ENCODE measurements around the gene ISL1. TPM values are rescaled to one million over a fixed set of nuclear protein-coding genes. Genes with fewer than 3 reads are reported as not detected.

Gene ISL1
- total RNA-seq, 1 experiment from 2014 or later, result 0.36 TPM

GRCh38 chr5:51380603-51381207, 2.5 kb upstream of the ISL1 start:
- no peaks in the 10 kb centered on the region for H3K9me3 ChIP-seq (ENCODE audit: control insufficient read depth, insufficient read depth, low read depth, low read length)
- intact Hi-C loops (cut with micrococcal nuclease; ENCODE audit: unreplicated experiment) (loop anchor here (10.0 kb wide), 1 partner anchor 416 kb away; no protein-coding TSS in a partner anchor), in situ Hi-C loops (cut with HindIII; ENCODE audit: low pct_unique_long_range_greater_than_20kb, low sequenced_read_pairs) (no loop called here)
- CTCF ChIA-PET, result no interaction called here
- no TSS peak for BruUV-seq (replicated peaks)
- TF ChIP-seq CTCF (IDR thresholded peaks at IDR 0.05), result peak; percentile 74; the same call in 1 of the 2 replicates
- TF ChIP-seq REST (IDR thresholded peaks at IDR 0.05; ENCODE audit: insufficient read depth in 1 of 2, low read depth in 2 of 2, low read length in 1 of 2), result no peak
- H3K27ac ChIP-seq (ENCODE audit: low read length), result no peak overlapping the region
- POLR2A ChIA-PET, result no interaction called here
- DNase-seq (ENCODE audit: low read depth, low spot score), result no peak
- peaks cover 74% of the 10 kb centered on the region for H3K27me3 ChIP-seq (ENCODE audit: control insufficient read depth, insufficient read depth, low read length)
- H3K4me1 ChIP-seq (ENCODE audit: control insufficient read depth, insufficient read depth, low read length), result peaks cover 21% of the 10 kb centered on the region
- no peak for ATAC-seq
- no peak overlapping the region; a peak in 1 of 4 replicates for H3K4me3 ChIP-seq (ENCODE audit: low read depth in 2 of 2, low read length in 2 of 2)
- no peaks in the 10 kb centered on the region for H3K36me3 ChIP-seq (ENCODE audit: control insufficient read depth, insufficient read depth, low read length)

DNA sequence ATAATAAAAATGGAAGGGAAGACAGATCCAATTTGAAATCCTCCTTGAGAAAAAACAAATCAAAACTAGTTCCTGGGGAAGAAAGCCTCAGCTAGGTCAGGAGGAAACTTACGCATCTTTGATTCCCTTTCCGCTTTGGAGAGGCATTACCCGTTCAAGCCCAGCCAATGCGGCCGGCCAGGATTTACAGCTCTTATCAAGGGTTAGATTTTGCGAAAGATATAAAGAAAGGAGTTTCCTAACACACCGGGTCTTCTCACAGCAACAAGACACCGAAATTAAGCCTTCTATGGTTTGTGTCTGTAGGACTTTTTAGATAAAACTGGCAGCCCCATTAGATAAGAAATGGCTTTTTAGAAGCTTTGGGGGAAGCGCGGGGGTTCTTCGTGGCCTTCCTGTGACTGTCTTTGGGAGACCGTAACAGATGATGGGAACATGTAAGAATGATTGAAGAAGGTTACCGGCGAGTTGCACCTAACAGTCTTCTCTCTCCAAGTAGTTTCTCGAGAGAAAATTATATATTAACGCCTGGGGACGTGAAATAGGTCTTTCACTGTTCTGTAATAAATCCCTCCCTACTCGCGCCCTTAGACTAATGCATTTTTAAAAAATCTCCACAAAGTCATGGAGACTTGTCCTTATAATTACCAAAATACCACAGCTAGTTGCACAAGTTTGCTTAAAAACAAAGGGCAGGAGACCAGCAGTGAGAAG, 1.3 kb upstream of the ISL1 start:
- Histone ChIP-seq H3K27ac (ENCODE audit: low read length) (no peak overlapping the region), H3K9me3 (ENCODE audit: control insufficient read depth, insufficient read depth, low read depth, low read length) (no peaks in the 10 kb centered on the region), H3K4me3 (ENCODE audit: low read depth in 2 of 2, low read length in 2 of 2) (peak overlapping the region; percentile 38 to 57), H3K36me3 (ENCODE audit: control insufficient read depth, insufficient read depth, low read length) (no peaks in the 10 kb centered on the region), H3K4me1 (ENCODE audit: control insufficient read depth, insufficient read depth, low read length) (peaks cover 21% of the 10 kb centered on the region), H3K27me3 (ENCODE audit: control insufficient read depth, insufficient read depth, low read length) (peaks cover 78% of the 10 kb centered on the region)
- intact Hi-C loops (cut with micrococcal nuclease; ENCODE audit: unreplicated experiment) (loop anchor here (10.0 kb wide), 1 partner anchor 417 kb away; no protein-coding TSS in a partner anchor), in situ Hi-C loops (cut with HindIII; ENCODE audit: low pct_unique_long_range_greater_than_20kb, low sequenced_read_pairs) (no loop called here)
- DNase-seq (ENCODE audit: low read depth, low spot score), result no peak
- ChIA-PET POLR2A (no interaction called here), CTCF (interaction anchor here (0.6 to 0.7 kb wide), 4 partner anchors 366 to 579 kb away, joined by 3 to 6 read pairs (median 5); no protein-coding TSS in a partner anchor)
- BruUV-seq (replicated peaks), result no TSS peak
- TF ChIP-seq REST (IDR thresholded peaks at IDR 0.05; ENCODE audit: insufficient read depth in 1 of 2, low read depth in 2 of 2, low read length in 1 of 2) (no peak), POLR2AphosphoS5 (IDR thresholded peaks at IDR 0.05; ENCODE audit: low read depth, low read length) (no peak), CTCF (IDR thresholded peaks at IDR 0.05) (no peak), TCF7L2 (IDR thresholded peaks at IDR 0.05; ENCODE audit: low read depth, low read length) (no peak), SIN3A (IDR thresholded peaks at IDR 0.05; ENCODE audit: borderline replicate concordance, insufficient read depth, low read depth, low read length) (no peak)
- no peak for ATAC-seq
